GM23338 (cell line): ENCODE data around the gene POU3F1. TPM values are rescaled to one million over a fixed set of nuclear protein-coding genes. Genes with fewer than 3 reads are reported as not detected.

Experiments
- ATAC-seq: fragments of 200-7000 bp; cut with Tn5 transposase; 3 replicates; pipeline ENCODE4 v1.9.1; 2020
- DNase-seq: peaks from one replicate; pipeline ENCODE4 v3.0.0-alpha.2; 2015; ENCODE audit warnings: low spot score
- H2AFZ ChIP-seq: fragments of 200-600 bp; sonication (generic); 2 replicates; pipeline ENCODE4 v1.8.0; 2016; ENCODE audit warnings: antibody characterized with exemption, mild to moderate bottlenecking, moderate library complexity
- H3F3A ChIP-seq: fragments of 200-600 bp; sonication (generic); replicated peaks from 2 replicates; pipeline ENCODE4 v1.8.0; 2017; ENCODE audit warnings: antibody characterized with exemption, mixed run types, low read depth
- H3K27ac ChIP-seq: fragments of 200-600 bp; sonication (generic); 2 replicates; pipeline ENCODE4 v1.6.1; 2016; ENCODE audit warnings: low read depth
- H3K27me3 ChIP-seq: fragments of 200-600 bp; sonication (generic); 2 replicates; pipeline ENCODE4 v1.8.0; 2016; ENCODE audit warnings: mild to moderate bottlenecking, mixed run types, moderate library complexity; ENCODE audit not compliant: insufficient read depth
- H3K36me3 ChIP-seq: fragments of 200-600 bp; sonication (generic); 2 replicates; pipeline ENCODE4 v1.8.0; 2016; ENCODE audit warnings: mild to moderate bottlenecking; ENCODE audit not compliant: insufficient read depth
- H3K4me1 ChIP-seq: fragments of 200-600 bp; sonication (generic); 2 replicates; pipeline ENCODE4 v1.8.0; 2016; ENCODE audit warnings: mild to moderate bottlenecking, moderate library complexity; ENCODE audit not compliant: insufficient read depth
- H3K4me2 ChIP-seq: fragments of 200-600 bp; sonication (generic); 2 replicates; pipeline ENCODE4 v1.7.1; 2017; ENCODE audit warnings: mixed run types
- H3K4me3 ChIP-seq: fragments of 200-600 bp; sonication (generic); 2 replicates; pipeline ENCODE4 v1.6.1; 2016; ENCODE audit warnings: mixed run types
- H3K79me2 ChIP-seq: fragments of 200-600 bp; sonication (generic); replicated peaks from 2 replicates; pipeline ENCODE4 v1.8.0; 2017; ENCODE audit warnings: mild to moderate bottlenecking; ENCODE audit not compliant: insufficient read depth
- H3K9me2 ChIP-seq: fragments of 200-600 bp; sonication (generic); 2 replicates; pipeline ENCODE4 v1.8.0; 2017; ENCODE audit not compliant: insufficient read depth
- H4K20me1 ChIP-seq: fragments of 200-600 bp; sonication (generic); replicated peaks from 2 replicates; pipeline ENCODE4 v1.8.0; 2017; ENCODE audit warnings: mild to moderate bottlenecking; ENCODE audit not compliant: insufficient read depth
- H3K27ac Mint-ChIP-seq: 2 replicates; pipeline ENCODE4 v1.8.0; 2020; ENCODE audit warnings: inconsistent platforms, mild to moderate bottlenecking, moderate library complexity, mixed read lengths
- H3K27me3 Mint-ChIP-seq: 3 replicates; pipeline ENCODE4 v1.8.0; 2022; ENCODE audit warnings: low read depth, mild to moderate bottlenecking, moderate library complexity, mixed read lengths, inconsistent platforms; ENCODE audit not compliant: insufficient read depth, poor library complexity
- H3K36me3 Mint-ChIP-seq: 3 replicates; pipeline ENCODE4 v1.8.0; 2021; ENCODE audit warnings: low read depth, mild to moderate bottlenecking, inconsistent platforms, moderate library complexity, mixed read lengths
- H3K4me1 Mint-ChIP-seq: 3 replicates; pipeline ENCODE4 v1.8.0; 2020; ENCODE audit warnings: mild to moderate bottlenecking, inconsistent platforms, mixed read lengths
- H3K4me3 Mint-ChIP-seq: 3 replicates; pipeline ENCODE4 v1.8.0; 2021; ENCODE audit warnings: moderate library complexity, mild to moderate bottlenecking, inconsistent platforms, mixed read lengths
- H3K9me3 Mint-ChIP-seq: 3 replicates; pipeline ENCODE4 v1.8.0; 2020; ENCODE audit warnings: moderate library complexity, mild to moderate bottlenecking, inconsistent platforms, mixed read lengths
- CREB1 ChIP-seq: fragments of 250-450 bp; sonication (Bioruptor Pico); IDR thresholded peaks from 2 replicates; pipeline ENCODE4 v1.5.0; 2020; ENCODE audit warnings: low read depth, mild to moderate bottlenecking, moderate library complexity
- CTCF ChIP-seq, 2 experiments: fragments of 200-600 bp in 1 of 2; sonication (generic) in 1 of 2; conservative IDR thresholded peaks; 2 replicates each; pipeline versions ENCODE4 v1.5.1 to v1.6.1; 2016 to 2017; ENCODE audit warnings: antibody characterized with exemption in 2 of 2, low read depth in 2 of 2, mild to moderate bottlenecking in 2 of 2, moderate library complexity in 1 of 2
- ETS1 ChIP-seq: IDR thresholded peaks from 2 replicates; pipeline ENCODE4 v1.6.1; 2016; ENCODE audit warnings: antibody characterized with exemption
- EZH2 ChIP-seq: fragments of 200-600 bp; sonication (generic); IDR thresholded peaks from one replicate; pipeline ENCODE4 v1.8.0; 2017; ENCODE audit warnings: antibody characterized with exemption, mild to moderate bottlenecking, low read depth; ENCODE audit not compliant: unreplicated experiment
- EZH2phosphoT487 ChIP-seq: fragments of 200-600 bp; sonication (generic); IDR thresholded peaks from one replicate; pipeline ENCODE4 v1.8.1; 2018; ENCODE audit warnings: antibody characterized with exemption; ENCODE audit not compliant: unreplicated experiment
- JUNB ChIP-seq: IDR thresholded peaks from one replicate; pipeline ENCODE4 v1.6.1; 2016; ENCODE audit warnings: antibody characterized with exemption; ENCODE audit not compliant: unreplicated experiment
- NANOG ChIP-seq: IDR thresholded peaks from 2 replicates; pipeline ENCODE4 v1.6.1; 2016; ENCODE audit warnings: antibody characterized with exemption, borderline replicate concordance
- POLR2AphosphoS5 ChIP-seq: IDR thresholded peaks from 2 replicates; pipeline ENCODE4 v1.6.1; 2016; ENCODE audit warnings: antibody characterized with exemption, low read depth
- REST ChIP-seq: IDR thresholded peaks from one replicate; pipeline ENCODE4 v1.6.1; 2018; ENCODE audit warnings: antibody characterized with exemption; ENCODE audit not compliant: unreplicated experiment
- STAT1 ChIP-seq: IDR thresholded peaks from one replicate; pipeline ENCODE4 v1.6.1; 2016; ENCODE audit warnings: antibody characterized with exemption; ENCODE audit not compliant: unreplicated experiment
- ZNF114 ChIP-seq: fragments of 250-450 bp; sonication (Bioruptor Pico); IDR thresholded peaks from 2 replicates; pipeline ENCODE4 v1.5.0; 2020; ENCODE audit warnings: mild to moderate bottlenecking, moderate library complexity
- ZNF331 ChIP-seq: fragments of 250-450 bp; sonication (Bioruptor Pico); IDR thresholded peaks from 2 replicates; pipeline ENCODE4 v1.5.0; 2020; ENCODE audit warnings: low read depth, mild to moderate bottlenecking, moderate library complexity
- ZNF462 ChIP-seq: fragments of 250-450 bp; sonication (Bioruptor Pico); IDR thresholded peaks from 2 replicates; pipeline ENCODE4 v1.5.0; 2020; ENCODE audit warnings: mild to moderate bottlenecking, moderate library complexity
- polyA plus RNA-seq: library from polyadenylated mRNA; unstranded; fragments of >200 nt; fragmentation: Nextera tagmentation; extraction: Ambion mirVana; gene quantifications from 2 replicates; pipeline ENCODE4 v1.2.1, GENCODE V29; 2016
- total RNA-seq: library from RNA; depleted of rRNA; stranded (reverse); fragments of >200 nt; shearing (Covaris generic); gene quantifications from 2 replicates; pipeline ENCODE4 v1.2.3, GENCODE V29; 2014

The POU3F1 gene
- total and polyA plus RNA-seq, 2 experiments from 2014 or later, result 3.6 to 11.5 TPM

GRCh38 chr1:38003261-38004250, 43.0 kb downstream of the POU3F1 start:
- H3K79me2 ChIP-seq, result peaks cover 35% of the 10 kb centered on the region
- peak; percentile 41 for DNase-seq

More at GRCh38 chr1:38003261-38004250, 43.0 kb downstream of the POU3F1 start:
- Mint-ChIP-seq H3K4me1 (peaks cover 58% of the 10 kb centered on the region), H3K9me3 (no peaks in the 10 kb centered on the region), H3K4me3 (peak overlapping the region; percentile 74), H3K27ac (peak overlapping the region; percentile 84; the same call in 1 of the 2 replicates), H3K27me3 (peaks cover 22% of the 10 kb centered on the region), H3K36me3 (peaks cover 3% of the 10 kb centered on the region)
- peak overlapping the region; percentile 94 for H3K4me2 ChIP-seq
- H3K36me3 ChIP-seq, result 0 out of 2 replicates have a peak, but pooled peaks cover 4% of the 10 kb centered on the region
- no peaks in the 10 kb centered on the region for H3K27me3 ChIP-seq
- ATAC-seq, result peak; percentile 1; the same call in 1 of the 3 replicates
- H3K27ac ChIP-seq, result no peak overlapping the region
- peaks cover 54% of the 10 kb centered on the region for H3K4me1 ChIP-seq
- no peaks in the 10 kb centered on the region for H3K9me2 ChIP-seq
- peak overlapping the region; percentile 77 for H3K4me3 ChIP-seq
- TF ChIP-seq ZNF114 (CRISPR knock-in tag) (no peak), ZNF331 (no peak), ZNF462 (CRISPR knock-in tag) (no peak), ETS1 (no peak), CREB1 (CRISPR knock-in tag) (no peak), NANOG (no peak), CTCF (conservative IDR thresholded peaks at IDR 0.05; ENCODE audit: low read depth in 2 of 2) (no peak), EZH2 (no peak), REST (no peak), EZH2phosphoT487 (no peak), POLR2AphosphoS5 (no peak), STAT1 (no peak), JUNB (no peak)
- 0 out of 2 replicates have a peak, but pooled peaks cover 16% of the 10 kb centered on the region for H3F3A ChIP-seq
- 0 out of 2 replicates have a peak, but pooled peaks cover 7% of the 10 kb centered on the region for H4K20me1 ChIP-seq
- no peak overlapping the region for H2AFZ ChIP-seq
